ENCODE data around the gene FDX1. TPM values are rescaled to one million over a fixed set of nuclear protein-coding genes. Genes with fewer than 3 reads are reported as not detected.

FDX1 gene
- total RNA-seq, 1 experiment from 2014 or later, result 29.9 TPM

GRCh38 chr11:110407315-110407714 lies 22.4 kb upstream of the FDX1 start:
- Histone ChIP-seq H3K36me3 (ENCODE audit: control insufficient read depth, insufficient read depth, low read length) (no peaks in the 10 kb centered on the region), H3K4me1 (peaks cover 20% of the 10 kb centered on the region), H3K9me3 (peaks cover 16% of the 10 kb centered on the region), H3K27me3 (replicated peaks; ENCODE audit: control insufficient read depth, insufficient read depth, low read length) (no peaks in the 10 kb centered on the region), H3K4me3 (ENCODE audit: low read depth, low read length) (no peak overlapping the region)
- H3K4me3 Mint-ChIP-seq (ENCODE audit: unreplicated experiment), result no peak overlapping the region
- ChIA-PET CTCF (no interaction called here), POLR2A (no interaction called here)
- TF ChIP-seq CTCF (IDR thresholded peaks at IDR 0.05; ENCODE audit: insufficient read depth in 1 of 2, low read depth in 1 of 2, low read length in 1 of 2, severe bottlenecking in 1 of 2, unreplicated experiment in 1 of 2), result no peak
- intact Hi-C loops (cut with micrococcal nuclease; ENCODE audit: unreplicated experiment), result no loop called here
- no peak overlapping the region for H3K27ac Mint-ChIP-seq (ENCODE audit: unreplicated experiment)
- H3K36me3 Mint-ChIP-seq (ENCODE audit: insufficient read depth, unreplicated experiment), result peaks cover 9% of the 10 kb centered on the region
- no peak for DNase-seq
- no TSS peak for BruUV-seq (replicated peaks)
- peaks cover 14% of the 10 kb centered on the region for H3K4me1 Mint-ChIP-seq (ENCODE audit: low read depth, unreplicated experiment)
- no peaks in the 10 kb centered on the region for H3K9me3 Mint-ChIP-seq (ENCODE audit: unreplicated experiment)
- H3K27me3 Mint-ChIP-seq (ENCODE audit: insufficient read depth, unreplicated experiment), result no peaks in the 10 kb centered on the region

GRCh38 chr11:110409174-110409573 lies 20.6 kb upstream of the FDX1 start:
- intact Hi-C loops (cut with micrococcal nuclease; ENCODE audit: unreplicated experiment), result loop anchor here (2.0 kb wide), 1 partner anchor 20 kb away; the partner anchor contains the start of gene FDX1
- H3K4me1 ChIP-seq, result peaks cover 13% of the 10 kb centered on the region
- CTCF ChIA-PET, result no interaction called here
- H3K4me1 Mint-ChIP-seq (ENCODE audit: low read depth, unreplicated experiment), result peaks cover 14% of the 10 kb centered on the region
- H3K27ac Mint-ChIP-seq (ENCODE audit: unreplicated experiment), result no peak overlapping the region
- POLR2A ChIA-PET, result no interaction called here
- DNase-seq, result no peak
- peaks cover 16% of the 10 kb centered on the region for H3K9me3 ChIP-seq
- no peaks in the 10 kb centered on the region for H3K27me3 Mint-ChIP-seq (ENCODE audit: insufficient read depth, unreplicated experiment)
- no peaks in the 10 kb centered on the region for H3K27me3 ChIP-seq (replicated peaks; ENCODE audit: control insufficient read depth, insufficient read depth, low read length)
- no peak overlapping the region for H3K4me3 Mint-ChIP-seq (ENCODE audit: unreplicated experiment)
- H3K36me3 Mint-ChIP-seq (ENCODE audit: insufficient read depth, unreplicated experiment), result peaks cover 9% of the 10 kb centered on the region
- no peak overlapping the region for H3K4me3 ChIP-seq (ENCODE audit: low read depth, low read length)
- H3K36me3 ChIP-seq (ENCODE audit: control insufficient read depth, insufficient read depth, low read length), result no peaks in the 10 kb centered on the region
- TF ChIP-seq CTCF (IDR thresholded peaks at IDR 0.05; ENCODE audit: insufficient read depth in 1 of 2, low read depth in 1 of 2, low read length in 1 of 2, severe bottlenecking in 1 of 2, unreplicated experiment in 1 of 2), result no peak
- BruUV-seq (replicated peaks), result no TSS peak
- H3K9me3 Mint-ChIP-seq (ENCODE audit: unreplicated experiment), result no peaks in the 10 kb centered on the region

GRCh38 chr11:110410651-110411050 lies 19.1 kb upstream of the FDX1 start:
- no peak overlapping the region for H3K27ac Mint-ChIP-seq (ENCODE audit: unreplicated experiment)

More at GRCh38 chr11:110410651-110411050, 19.1 kb upstream of the FDX1 start:
- TF ChIP-seq CTCF (IDR thresholded peaks at IDR 0.05; ENCODE audit: insufficient read depth in 1 of 2, low read depth in 1 of 2, low read length in 1 of 2, severe bottlenecking in 1 of 2, unreplicated experiment in 1 of 2), result no peak
- DNase-seq, result no peak
- peaks cover 7% of the 10 kb centered on the region for H3K36me3 Mint-ChIP-seq (ENCODE audit: insufficient read depth, unreplicated experiment)
- H3K4me3 ChIP-seq (ENCODE audit: low read depth, low read length), result no peak overlapping the region
- BruUV-seq (replicated peaks), result no TSS peak
- ChIA-PET CTCF (no interaction called here), POLR2A (no interaction called here)
- peaks cover 11% of the 10 kb centered on the region for H3K4me1 ChIP-seq
- H3K36me3 ChIP-seq (ENCODE audit: control insufficient read depth, insufficient read depth, low read length), result no peaks in the 10 kb centered on the region
- no peaks in the 10 kb centered on the region for H3K27me3 ChIP-seq (replicated peaks; ENCODE audit: control insufficient read depth, insufficient read depth, low read length)
- no peaks in the 10 kb centered on the region for H3K9me3 Mint-ChIP-seq (ENCODE audit: unreplicated experiment)
- no peak overlapping the region for H3K4me3 Mint-ChIP-seq (ENCODE audit: unreplicated experiment)
- H3K4me1 Mint-ChIP-seq (ENCODE audit: low read depth, unreplicated experiment), result peaks cover 6% of the 10 kb centered on the region
- peaks cover 16% of the 10 kb centered on the region for H3K9me3 ChIP-seq
- H3K27me3 Mint-ChIP-seq (ENCODE audit: insufficient read depth, unreplicated experiment), result no peaks in the 10 kb centered on the region
- intact Hi-C loops (cut with micrococcal nuclease; ENCODE audit: unreplicated experiment), result no loop called here

Data from Caco-2 (cell line).